ENCODE results near the gene KRTAP2-1. TPM values are rescaled to one million over a fixed set of nuclear protein-coding genes. Genes with fewer than 3 reads are reported as not detected.
"Not testable (repeated sequence)": the region's sequence is repeated elsewhere in the genome, so short reads cannot be mapped to it uniquely, and the experiment has no call there.

The KRTAP2-1 gene
- total RNA-seq, 1 donor from 2014 or later: not detected

- Mint-ChIP-seq H3K9me3 (peaks cover 8% of the 10 kb centered on the region), H3K4me3 (no peak overlapping the region), H3K27me3 (ENCODE audit: insufficient read depth) (peaks cover 7% of the 10 kb centered on the region), H3K4me1 (ENCODE audit: low read depth) (no peaks in the 10 kb centered on the region), H3K36me3 (ENCODE audit: low read depth) (no peaks in the 10 kb centered on the region), H3K27ac (no peak overlapping the region)
- no peak for DNase-seq (ENCODE audit: low spot score)
- intact Hi-C loops (cut with micrococcal nuclease): no loop called here
These were observed 1.3 kb upstream of the KRTAP2-1 start for GRCh38 chr17:41048441-41048840.

GRCh38 chr17:41042953-41043352, 4.2 kb downstream of the KRTAP2-1 start:
- intact Hi-C loops (cut with micrococcal nuclease): no loop called here
- Mint-ChIP-seq H3K27ac (no peak overlapping the region), H3K4me3 (no peak overlapping the region), H3K9me3 (peaks cover 10% of the 10 kb centered on the region), H3K27me3 (ENCODE audit: insufficient read depth) (peaks cover 8% of the 10 kb centered on the region), H3K36me3 (ENCODE audit: low read depth) (no peaks in the 10 kb centered on the region), H3K4me1 (ENCODE audit: low read depth) (no peaks in the 10 kb centered on the region)
- DNase-seq (ENCODE audit: low spot score): no peak

GRCh38 chr17:41040783-41041571, 6.1 kb downstream of the KRTAP2-1 start, which contains the start of gene KRTAP1-1:
KRTAP1-1 (minus strand) TSS chr17:41041450; CDS start chr17:41041397, 53 bp downstream.
- H3K27me3 Mint-ChIP-seq (ENCODE audit: insufficient read depth); intact Hi-C loops (cut with micrococcal nuclease); H3K4me1 Mint-ChIP-seq (ENCODE audit: low read depth); H3K4me3 Mint-ChIP-seq; H3K36me3 Mint-ChIP-seq (ENCODE audit: low read depth); H3K27ac Mint-ChIP-seq; DNase-seq (ENCODE audit: low spot score): not testable (repeated sequence)
- H3K9me3 Mint-ChIP-seq: peaks cover 10% of the 10 kb centered on the region

- intact Hi-C loops (cut with micrococcal nuclease): no loop called here
- Mint-ChIP-seq H3K36me3 (ENCODE audit: low read depth) (no peaks in the 10 kb centered on the region), H3K4me3 (no peak overlapping the region), H3K27me3 (ENCODE audit: insufficient read depth) (peaks cover 7% of the 10 kb centered on the region), H3K4me1 (ENCODE audit: low read depth) (no peaks in the 10 kb centered on the region), H3K9me3 (no peaks in the 10 kb centered on the region), H3K27ac (no peak overlapping the region)
- no peak for DNase-seq (ENCODE audit: low spot score)
These were observed 9.2 kb downstream of the KRTAP2-1 start for GRCh38 chr17:41037853-41038350.

GRCh38 chr17:41034346-41034935, 12.7 kb downstream of the KRTAP2-1 start, which contains the start of gene KRTAP1-3:
KRTAP1-3 (minus strand) TSS chr17:41034874; CDS start chr17:41034821, 53 bp downstream.
- H3K27me3 Mint-ChIP-seq (ENCODE audit: insufficient read depth); H3K4me1 Mint-ChIP-seq (ENCODE audit: low read depth); H3K27ac Mint-ChIP-seq; DNase-seq (ENCODE audit: low spot score); intact Hi-C loops (cut with micrococcal nuclease); H3K36me3 Mint-ChIP-seq (ENCODE audit: low read depth); H3K4me3 Mint-ChIP-seq; H3K9me3 Mint-ChIP-seq: not testable (repeated sequence)

GRCh38 chr17:41029633-41030245, 17.4 kb downstream of the KRTAP2-1 start, which contains the start of gene KRTAP1-4:
KRTAP1-4 (minus strand) TSS chr17:41030195; CDS start chr17:41030078, 117 bp downstream.
- Mint-ChIP-seq H3K4me1 (ENCODE audit: low read depth) (no peaks in the 10 kb centered on the region), H3K27me3 (ENCODE audit: insufficient read depth) (peaks cover 6% of the 10 kb centered on the region), H3K9me3 (no peaks in the 10 kb centered on the region), H3K36me3 (ENCODE audit: low read depth) (no peaks in the 10 kb centered on the region), H3K4me3 (no peak within 1 kb of the TSS), H3K27ac (no peak within 1 kb of the TSS)
- intact Hi-C loops (cut with micrococcal nuclease): no loop called here
- no peak for DNase-seq (ENCODE audit: low spot score)

- Mint-ChIP-seq H3K27me3 (ENCODE audit: insufficient read depth) (peaks cover 6% of the 10 kb centered on the region), H3K4me1 (ENCODE audit: low read depth) (no peaks in the 10 kb centered on the region), H3K27ac (no peak within 1 kb of the TSS), H3K4me3 (no peak within 1 kb of the TSS), H3K36me3 (ENCODE audit: low read depth) (no peaks in the 10 kb centered on the region), H3K9me3 (no peaks in the 10 kb centered on the region)
- DNase-seq (ENCODE audit: low spot score): no peak
- intact Hi-C loops (cut with micrococcal nuclease): no loop called here
These were observed 20.2 kb downstream of the KRTAP2-1 start, which contains the start of gene KRTAP1-5 for GRCh38 chr17:41026715-41027471. KRTAP1-5 (minus strand) TSS chr17:41027208; CDS start chr17:41027155, 53 bp downstream.

- no peak overlapping the region for H3K27ac Mint-ChIP-seq
- H3K4me1 Mint-ChIP-seq (ENCODE audit: low read depth): no peaks in the 10 kb centered on the region
- H3K36me3 Mint-ChIP-seq (ENCODE audit: low read depth): no peaks in the 10 kb centered on the region
- no peak overlapping the region for H3K4me3 Mint-ChIP-seq
- peaks cover 2% of the 10 kb centered on the region for H3K27me3 Mint-ChIP-seq (ENCODE audit: insufficient read depth)
- DNase-seq (ENCODE audit: low spot score): no peak
- intact Hi-C loops (cut with micrococcal nuclease): no loop called here
- no peaks in the 10 kb centered on the region for H3K9me3 Mint-ChIP-seq
These were observed 22.4 kb downstream of the KRTAP2-1 start for GRCh38 chr17:41024697-41025096.

GRCh38 chr17:41020336-41020735, 26.8 kb downstream of the KRTAP2-1 start:
- H3K4me3 Mint-ChIP-seq: no peak overlapping the region
- intact Hi-C loops (cut with micrococcal nuclease): no loop called here
- no peaks in the 10 kb centered on the region for H3K36me3 Mint-ChIP-seq (ENCODE audit: low read depth)
- H3K4me1 Mint-ChIP-seq (ENCODE audit: low read depth): no peaks in the 10 kb centered on the region
- peaks cover 2% of the 10 kb centered on the region for H3K27me3 Mint-ChIP-seq (ENCODE audit: insufficient read depth)
- no peak overlapping the region for H3K27ac Mint-ChIP-seq
- no peak for DNase-seq (ENCODE audit: low spot score)
- no peaks in the 10 kb centered on the region for H3K9me3 Mint-ChIP-seq

GRCh38 chr17:41019415-41019814, 27.7 kb downstream of the KRTAP2-1 start:
- Mint-ChIP-seq H3K27me3 (ENCODE audit: insufficient read depth) (peaks cover 2% of the 10 kb centered on the region), H3K9me3 (no peaks in the 10 kb centered on the region), H3K36me3 (ENCODE audit: low read depth) (no peaks in the 10 kb centered on the region), H3K4me3 (no peak overlapping the region), H3K27ac (no peak overlapping the region), H3K4me1 (ENCODE audit: low read depth) (no peaks in the 10 kb centered on the region)
- intact Hi-C loops (cut with micrococcal nuclease): no loop called here
- DNase-seq (ENCODE audit: low spot score): no peak

GRCh38 chr17:41018541-41018940, 28.6 kb downstream of the KRTAP2-1 start:
- DNase-seq (ENCODE audit: low spot score): no peak
- no peak overlapping the region for H3K4me3 Mint-ChIP-seq
- H3K4me1 Mint-ChIP-seq (ENCODE audit: low read depth): no peaks in the 10 kb centered on the region
- no peaks in the 10 kb centered on the region for H3K9me3 Mint-ChIP-seq
- peaks cover 2% of the 10 kb centered on the region for H3K27me3 Mint-ChIP-seq (ENCODE audit: insufficient read depth)
- no peak overlapping the region for H3K27ac Mint-ChIP-seq
- intact Hi-C loops (cut with micrococcal nuclease): no loop called here
- H3K36me3 Mint-ChIP-seq (ENCODE audit: low read depth): no peaks in the 10 kb centered on the region

GRCh38 chr17:41016578-41017215, 30.4 kb downstream of the KRTAP2-1 start:
- intact Hi-C loops (cut with micrococcal nuclease): no loop called here
- no peak overlapping the region for H3K27ac Mint-ChIP-seq

More at GRCh38 chr17:41016578-41017215, 30.4 kb downstream of the KRTAP2-1 start:
- DNase-seq (ENCODE audit: low spot score): no peak
- H3K9me3 Mint-ChIP-seq: no peaks in the 10 kb centered on the region
- H3K4me1 Mint-ChIP-seq (ENCODE audit: low read depth): no peaks in the 10 kb centered on the region
- no peak overlapping the region for H3K4me3 Mint-ChIP-seq
- H3K27me3 Mint-ChIP-seq (ENCODE audit: insufficient read depth): peaks cover 4% of the 10 kb centered on the region
- no peaks in the 10 kb centered on the region for H3K36me3 Mint-ChIP-seq (ENCODE audit: low read depth)
